SK-N-SH treated with all-trans-retinoic acid at 6 μM for 48 hours (cell line): Measurements from ENCODE around the gene KCP.
A peak's percentile ranks its signal among the peaks of the same experiment; 100 is the strongest.

Experiments used
- ATAC-seq: fragments of 200-7000 bp; cut with Tn5 transposase; 3 replicates; pipeline ENCODE4 v1.9.1; 2020; ENCODE audit warnings: mild to moderate bottlenecking, moderate library complexity
- ARNTL ChIP-seq: fragments of 450-650 bp; formaldehyde crosslinking; IDR thresholded peaks from 2 replicates; pipeline ENCODE4 v1.5.0; 2020; ENCODE audit warnings: low read depth, mild to moderate bottlenecking, moderate library complexity, borderline replicate concordance
- BACH2 ChIP-seq: fragments of 250-450 bp; sonication (Bioruptor Pico); IDR thresholded peaks from 2 replicates; pipeline ENCODE4 v1.9.0; 2021; ENCODE audit warnings: mild to moderate bottlenecking, borderline replicate concordance
- CREB5 ChIP-seq: fragments of 250-450 bp; sonication (Bioruptor Pico); IDR thresholded peaks from 2 replicates; pipeline ENCODE4 v1.5.1; 2020; ENCODE audit warnings: low read depth, mild to moderate bottlenecking, moderate library complexity
- CSDC2 ChIP-seq: fragments of 250-450 bp; sonication (Bioruptor Pico); IDR thresholded peaks from 2 replicates; pipeline ENCODE4 v1.5.0; 2020; ENCODE audit warnings: mild to moderate bottlenecking, moderate library complexity
- CSRNP3 ChIP-seq: fragments of 250-450 bp; sonication (Bioruptor Pico); IDR thresholded peaks from 2 replicates; pipeline ENCODE4 v1.5.1; 2021; ENCODE audit warnings: mild to moderate bottlenecking, moderate library complexity
- ESRRG ChIP-seq: fragments of 250-450 bp; sonication (Bioruptor Pico); IDR thresholded peaks from 2 replicates; pipeline ENCODE4 v1.6.1; 2021; ENCODE audit warnings: mild to moderate bottlenecking
- GLIS3 ChIP-seq: fragments of 250-450 bp; sonication (Bioruptor Pico); IDR thresholded peaks from 2 replicates; pipeline ENCODE4 v1.5.0; 2020; ENCODE audit warnings: mild to moderate bottlenecking, moderate library complexity
- ISL1 ChIP-seq: fragments of 250-450 bp; sonication (Bioruptor Pico); IDR thresholded peaks from 2 replicates; pipeline ENCODE4 v2.1.2; 2022; ENCODE audit warnings: mild to moderate bottlenecking, moderate library complexity
- OSR1 ChIP-seq: fragments of 250-450 bp; sonication (Bioruptor Pico); IDR thresholded peaks from 2 replicates; pipeline ENCODE4 v1.8.0; 2022; ENCODE audit warnings: moderate library complexity, mild to moderate bottlenecking, inconsistent platforms
- PATZ1 ChIP-seq: fragments of 250-450 bp; sonication (Bioruptor Pico); IDR thresholded peaks from 2 replicates; pipeline ENCODE4 v1.8.0; 2020; ENCODE audit warnings: mild to moderate bottlenecking, moderate library complexity, borderline replicate concordance
- POU6F1 ChIP-seq: fragments of 250-450 bp; sonication (Bioruptor Pico); IDR thresholded peaks from 2 replicates; pipeline ENCODE4 v1.8.0; 2021; ENCODE audit warnings: low read depth, mild to moderate bottlenecking, moderate library complexity, borderline replicate concordance
- PPARA ChIP-seq: fragments of 250-450 bp; sonication (Bioruptor Pico); IDR thresholded peaks from 2 replicates; pipeline ENCODE4 v1.5.0; 2020; ENCODE audit warnings: mild to moderate bottlenecking, borderline replicate concordance
- RARB ChIP-seq: fragments of 250-450 bp; sonication (Bioruptor Pico); IDR thresholded peaks from 2 replicates; pipeline ENCODE4 v1.8.0; 2021; ENCODE audit warnings: mild to moderate bottlenecking, moderate library complexity
- SNAI2 ChIP-seq: fragments of 250-450 bp; sonication (Bioruptor Pico); IDR thresholded peaks from 2 replicates; pipeline ENCODE4 v1.5.0; 2020; ENCODE audit warnings: mild to moderate bottlenecking, moderate library complexity
- TOX ChIP-seq: fragments of 250-450 bp; sonication (Bioruptor Pico); IDR thresholded peaks from 2 replicates; pipeline ENCODE4 v1.8.0; 2021; ENCODE audit warnings: mild to moderate bottlenecking, moderate library complexity, borderline replicate concordance
- TSHZ2 ChIP-seq: fragments of 250-450 bp; sonication (Bioruptor Pico); IDR thresholded peaks from 2 replicates; pipeline ENCODE4 v1.5.0; 2020; ENCODE audit warnings: mild to moderate bottlenecking, moderate library complexity
- ZC3H10 ChIP-seq: fragments of 250-450 bp; sonication (Bioruptor Pico); IDR thresholded peaks from 2 replicates; pipeline ENCODE4 v1.5.1; 2021; ENCODE audit warnings: mild to moderate bottlenecking, moderate library complexity
- ZFP3 ChIP-seq: fragments of 250-450 bp; sonication (Bioruptor Pico); IDR thresholded peaks from 2 replicates; pipeline ENCODE4 v1.5.0; 2020; ENCODE audit warnings: mild to moderate bottlenecking, moderate library complexity
- ZFP30 ChIP-seq: fragments of 450-650 bp; formaldehyde crosslinking; IDR thresholded peaks from 2 replicates; pipeline ENCODE4 v1.5.0; 2022; ENCODE audit warnings: mild to moderate bottlenecking, moderate library complexity
- ZNF565 ChIP-seq: fragments of 450-650 bp; formaldehyde crosslinking; conservative IDR thresholded peaks from 2 replicates; pipeline ENCODE4 v1.5.0; 2020; ENCODE audit warnings: low read depth, mild to moderate bottlenecking, moderate library complexity
- ZNF8 ChIP-seq: fragments of 450-650 bp; formaldehyde crosslinking; IDR thresholded peaks from 2 replicates; pipeline ENCODE4 v1.5.0; 2020; ENCODE audit warnings: mild to moderate bottlenecking, moderate library complexity

KCP gene

GRCh38 chr7:128869944-128870285 is 40.6 kb downstream of the KCP start:
- no peak for ATAC-seq
- no peak for TF ChIP-seq ESRRG
- no peak for TF ChIP-seq RARB (CRISPR knock-in tag)
- TF ChIP-seq ZFP3: no peak
- no peak for TF ChIP-seq SNAI2 (CRISPR knock-in tag)
- TF ChIP-seq ZNF8 (CRISPR knock-in tag): no peak
- no peak for TF ChIP-seq CSDC2 (CRISPR knock-in tag)
- TF ChIP-seq OSR1: no peak
- no peak for TF ChIP-seq CREB5 (CRISPR knock-in tag)
- TF ChIP-seq ZNF565 (CRISPR knock-in tag): no peak
- TF ChIP-seq PPARA (CRISPR knock-in tag): no peak
- TF ChIP-seq CSRNP3 (CRISPR knock-in tag): no peak
- no peak for TF ChIP-seq TSHZ2 (CRISPR knock-in tag)
- no peak for TF ChIP-seq GLIS3 (CRISPR knock-in tag)
- no peak for TF ChIP-seq ZC3H10
- TF ChIP-seq ZFP30 (CRISPR knock-in tag): no peak
- no peak for TF ChIP-seq POU6F1
- no peak for TF ChIP-seq BACH2 (CRISPR knock-in tag)

GRCh38 chr7:128869138-128869943 is 41.2 kb downstream of the KCP start:
- no peak for TF ChIP-seq BACH2 (CRISPR knock-in tag)
- no peak for TF ChIP-seq ESRRG
- TF ChIP-seq GLIS3 (CRISPR knock-in tag): no peak
- no peak for TF ChIP-seq ARNTL
- TF ChIP-seq ZFP3: no peak
- TF ChIP-seq ZFP30 (CRISPR knock-in tag): no peak
- no peak for TF ChIP-seq RARB (CRISPR knock-in tag)
- no peak for TF ChIP-seq OSR1
- TF ChIP-seq ZNF8 (CRISPR knock-in tag): no peak
- TF ChIP-seq SNAI2 (CRISPR knock-in tag): no peak
- no peak for TF ChIP-seq TOX
- no peak for TF ChIP-seq CREB5 (CRISPR knock-in tag)
- no peak for TF ChIP-seq ZC3H10
- TF ChIP-seq TSHZ2 (CRISPR knock-in tag): no peak
- no peak for TF ChIP-seq CSRNP3 (CRISPR knock-in tag)
- no peak for TF ChIP-seq ISL1 (CRISPR knock-in tag)
- no peak for TF ChIP-seq ZNF565 (CRISPR knock-in tag)
- no peak for TF ChIP-seq PATZ1 (CRISPR knock-in tag)
- no peak for TF ChIP-seq PPARA (CRISPR knock-in tag)
- ATAC-seq: peak; percentile 84
